Raji (cell line): ENCODE results near the gene PDLIM7.

Experiments
- POLR2A ChIP-seq: IDR thresholded peaks from 2 replicates; pipeline ENCODE4 v1.6.1; 2011; ENCODE audit warnings: low read depth, low read length, control low read depth; ENCODE audit not compliant: insufficient read depth

PDLIM7 gene, protein sequence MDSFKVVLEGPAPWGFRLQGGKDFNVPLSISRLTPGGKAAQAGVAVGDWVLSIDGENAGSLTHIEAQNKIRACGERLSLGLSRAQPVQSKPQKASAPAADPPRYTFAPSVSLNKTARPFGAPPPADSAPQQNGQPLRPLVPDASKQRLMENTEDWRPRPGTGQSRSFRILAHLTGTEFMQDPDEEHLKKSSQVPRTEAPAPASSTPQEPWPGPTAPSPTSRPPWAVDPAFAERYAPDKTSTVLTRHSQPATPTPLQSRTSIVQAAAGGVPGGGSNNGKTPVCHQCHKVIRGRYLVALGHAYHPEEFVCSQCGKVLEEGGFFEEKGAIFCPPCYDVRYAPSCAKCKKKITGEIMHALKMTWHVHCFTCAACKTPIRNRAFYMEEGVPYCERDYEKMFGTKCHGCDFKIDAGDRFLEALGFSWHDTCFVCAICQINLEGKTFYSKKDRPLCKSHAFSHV

DNA sequence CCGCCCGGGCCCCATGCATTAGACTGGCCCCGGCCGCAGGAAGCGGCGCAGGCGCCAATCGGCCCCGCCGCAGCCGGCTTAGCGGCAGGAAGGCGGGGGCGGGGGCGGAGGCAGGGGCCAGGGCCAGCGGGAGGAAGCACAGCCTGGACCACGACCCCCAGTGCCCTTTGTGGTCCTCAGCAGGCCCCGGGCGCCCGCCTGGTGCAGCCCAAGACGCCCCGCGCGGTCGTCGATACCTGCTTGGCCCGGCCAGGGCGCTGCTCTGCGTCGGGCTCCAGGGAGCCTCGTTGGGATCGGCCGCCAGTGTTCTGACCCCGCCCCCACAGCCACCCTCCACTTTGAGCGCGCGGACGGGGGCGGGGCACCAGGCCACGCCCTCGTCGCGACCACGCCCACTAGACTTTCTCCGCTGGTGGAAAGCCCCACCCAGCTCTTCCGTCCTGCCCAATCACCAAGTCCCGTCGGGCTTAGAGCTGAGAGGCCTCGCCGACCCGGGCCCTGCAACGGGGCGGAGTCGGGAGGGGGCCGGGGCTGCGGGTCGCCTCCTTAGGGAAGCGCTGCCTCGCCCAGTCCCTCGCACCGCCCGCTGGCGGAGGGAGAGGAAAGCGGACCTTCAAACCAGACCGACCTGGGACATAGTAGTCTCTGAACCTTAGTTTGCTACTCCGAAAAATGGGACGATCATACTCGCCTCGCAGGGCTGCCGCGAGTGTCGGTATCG, at the start of gene PDLIM7:
TSS of gene PDLIM7 (minus strand) at position 313 of the 721 bp plus-strand sequence. CDS start 1,092 bp downstream, outside the sequence.
- TF ChIP-seq POLR2A, result peak; percentile 92

GRCh38 chr5:177546258-177546741, 48.9 kb upstream of the PDLIM7 start:
- no peak for TF ChIP-seq POLR2A

DNA sequence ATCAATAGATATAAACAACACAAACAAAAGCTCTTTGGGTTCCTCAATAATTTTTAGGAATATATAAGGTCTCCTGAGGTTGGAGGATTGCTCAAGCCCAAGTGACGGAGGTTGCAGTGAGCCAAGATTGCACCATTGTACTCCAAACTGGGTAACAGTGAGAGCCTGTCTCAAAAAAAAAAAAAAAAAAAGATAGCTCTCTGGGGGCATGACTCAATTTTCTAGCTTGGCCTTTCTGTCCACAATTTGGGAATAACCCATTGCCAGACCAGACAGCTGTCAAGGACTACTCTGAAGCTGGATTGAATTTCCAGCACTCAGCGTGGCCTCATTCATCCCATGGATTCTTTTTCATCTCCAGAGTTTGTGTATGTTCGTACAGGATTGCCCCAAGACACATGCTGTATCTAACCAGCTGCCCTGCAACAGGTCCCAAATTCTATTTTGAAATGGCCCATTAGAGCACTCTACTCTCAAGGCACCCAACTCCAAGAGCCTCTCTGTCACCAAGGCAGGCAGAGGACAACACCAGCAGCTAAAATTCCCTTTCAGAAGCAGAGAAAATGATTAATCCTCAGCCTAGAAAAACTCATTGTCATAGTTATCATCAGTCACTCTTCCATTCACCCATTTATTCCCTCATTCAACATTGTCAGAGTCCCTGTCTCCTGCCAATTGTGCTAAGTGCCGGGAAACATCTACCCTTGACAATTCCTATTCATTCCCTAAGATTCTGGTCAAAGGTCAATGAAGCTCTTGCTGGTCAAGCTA, 48.3 kb upstream of the PDLIM7 start:
- TF ChIP-seq POLR2A, result no peak

DNA sequence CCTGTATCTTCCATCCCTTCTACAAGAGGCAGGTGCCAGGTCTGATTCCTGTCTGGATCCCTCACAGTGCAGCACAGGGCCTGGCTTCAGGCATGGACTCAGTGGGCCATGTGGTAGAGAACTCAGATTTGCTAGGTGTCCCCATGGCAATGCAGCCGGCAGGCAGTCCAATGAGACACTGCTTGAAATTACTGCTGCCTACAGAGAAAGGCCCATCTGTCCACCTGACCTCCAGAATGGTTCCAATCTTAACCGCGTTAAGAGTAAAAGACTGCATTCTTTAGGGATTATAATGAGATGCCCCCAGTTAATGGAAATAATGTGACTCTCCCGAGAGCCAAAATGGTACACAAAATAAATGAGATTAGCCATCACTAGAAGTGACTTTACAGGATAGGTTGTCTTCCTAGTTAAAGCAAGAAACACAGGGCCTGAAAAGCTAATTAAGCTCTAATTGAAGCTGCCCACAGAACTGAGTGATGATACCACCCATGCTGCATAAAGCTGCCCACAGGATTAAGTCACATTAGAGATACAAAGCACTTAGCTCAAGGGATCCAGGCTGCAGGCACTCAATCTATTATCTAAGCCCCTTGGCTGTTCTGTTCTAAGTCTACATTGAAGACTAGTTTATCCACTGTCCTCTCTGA, 45.5 kb upstream of the PDLIM7 start:
- no peak for TF ChIP-seq POLR2A

- no peak for TF ChIP-seq POLR2A
Measured at GRCh38 chr5:177540438-177540837, 43.0 kb upstream of the PDLIM7 start.

DNA sequence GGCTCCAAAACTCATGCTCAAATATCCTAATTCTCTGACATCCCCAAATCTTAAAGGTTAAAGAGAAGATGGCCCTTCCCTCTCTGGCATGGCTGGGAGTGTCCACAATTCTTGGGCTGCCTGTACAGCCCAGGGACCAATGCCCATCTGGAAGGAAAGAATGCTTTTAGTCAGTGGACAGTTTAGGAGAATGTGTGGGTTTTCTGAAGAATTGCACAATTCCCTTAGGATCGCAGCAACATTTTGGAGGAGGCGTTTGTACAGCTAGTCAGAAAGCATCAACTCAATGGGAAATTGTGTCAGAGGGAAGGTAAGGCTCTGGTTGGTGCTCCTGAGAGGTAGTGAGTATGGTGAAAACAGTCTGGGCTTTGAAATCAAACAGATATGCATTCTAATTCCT, 42.0 kb upstream of the PDLIM7 start:
- no peak for TF ChIP-seq POLR2A

DNA sequence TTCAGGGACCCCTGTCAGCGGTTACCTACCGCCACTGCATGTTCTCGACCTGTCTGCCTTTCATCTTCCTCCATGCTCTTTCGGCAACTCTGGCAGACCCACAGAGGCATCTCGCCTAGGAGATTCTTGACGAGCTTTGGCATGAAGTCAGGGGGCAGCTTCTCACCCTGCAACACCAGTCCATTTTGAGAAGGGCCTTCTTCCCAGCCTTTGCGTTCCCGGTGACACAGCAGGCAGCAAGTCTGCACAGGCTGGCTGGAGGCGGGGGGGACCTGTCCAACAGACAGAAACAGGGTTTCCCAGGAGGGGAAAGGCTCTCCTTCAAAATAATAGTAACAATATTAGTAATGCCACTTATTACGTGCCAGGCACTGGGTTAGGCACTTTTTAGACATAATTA, 41.5 kb upstream of the PDLIM7 start:
- TF ChIP-seq POLR2A, result no peak

- TF ChIP-seq POLR2A, result no peak
Measured at GRCh38 chr5:177537389-177538361, 40.3 kb upstream of the PDLIM7 start.

GRCh38 chr5:177536386-177536785, 39.0 kb upstream of the PDLIM7 start:
- no peak for TF ChIP-seq POLR2A

DNA sequence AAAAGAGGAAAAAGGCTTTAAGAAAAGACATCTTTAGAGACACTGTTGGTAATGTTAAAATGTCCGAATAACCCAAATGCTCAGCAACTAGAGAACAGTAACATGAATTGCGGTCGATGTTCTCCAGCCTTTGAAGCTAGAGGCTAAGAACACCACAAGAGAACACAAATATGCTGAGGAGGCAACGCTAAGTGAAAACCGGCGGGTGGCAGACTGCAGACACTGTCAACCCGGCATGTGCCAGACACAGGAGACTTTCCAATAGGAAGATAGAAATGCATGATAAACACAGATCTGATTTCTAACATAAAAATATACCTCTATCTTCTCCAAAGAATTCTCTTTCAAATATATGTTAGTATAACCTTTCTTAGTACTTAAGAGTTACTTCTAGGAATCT, 37.7 kb upstream of the PDLIM7 start:
- TF ChIP-seq POLR2A, result no peak

GRCh38 chr5:177531209-177531940, 34.0 kb upstream of the PDLIM7 start:
- no peak for TF ChIP-seq POLR2A

GRCh38 chr5:177530638-177531037, 33.2 kb upstream of the PDLIM7 start:
- no peak for TF ChIP-seq POLR2A
